HCT116 (cell line): ENCODE results near the gene GNG2. TPM values are rescaled to one million over a fixed set of nuclear protein-coding genes. Genes with fewer than 3 reads are reported as not detected.

Experiments
- ATAC-seq: fragments of 200-7000 bp; cut with Tn5 transposase; 2 replicates; pipeline ENCODE4 v1.9.1; 2020; ENCODE audit warnings: mild to moderate bottlenecking, moderate library complexity
- BruUV-seq: library from RNA; stranded (reverse); fragments of 400-500 nt; replicated peaks from 2 replicates; lab custom pipeline; 2021; lab: Mats Ljungman, UMichigan
- CTCF ChIA-PET: fragments of 300-600 bp; sonication (Branson Sonifier 250); formaldehyde crosslinking; loops from one replicate; lab custom pipeline; 2021; ENCODE audit warnings: antibody characterized with exemption; lab: Charles Lee
- POLR2A ChIA-PET: fragments of 300-600, 350-600 bp; sonication (Branson Sonifier 250); formaldehyde crosslinking; loops from one replicate; lab custom pipeline; 2021; ENCODE audit warnings: antibody characterized with exemption; lab: Charles Lee
- RAD21 ChIA-PET, 2 experiments: fragments of 300-600 bp; sonication (Branson Sonifier 250); formaldehyde crosslinking; loops; one replicate each; lab custom pipeline; 2023; ENCODE audit warnings: low total read pairs in 2 of 2; ENCODE audit not compliant: uncharacterized antibody in 2 of 2, unreplicated experiment in 2 of 2, low non-redundant PET in 1 of 2; lab: Charles Lee
- DNase-seq: peaks from one replicate; pipeline ENCODE4 v3.0.0-alpha.2; 2010; ENCODE audit warnings: low read depth, low spot score
- H2AFZ ChIP-seq: fragments of 200-600 bp; shearing (Covaris generic), sonication (generic); 2 replicates; pipeline ENCODE4 v1.6.1; 2017; ENCODE audit warnings: low read depth, mixed run types, mixed read lengths, antibody characterized with exemption, low read length; ENCODE audit not compliant: poor library complexity, severe bottlenecking
- H3K27ac ChIP-seq: 2 replicates; pipeline ENCODE4 v1.5.1; 2012; ENCODE audit warnings: low read depth, low read length
- H3K27me3 ChIP-seq: fragments of 200-600 bp; sonication (generic); 2 replicates; pipeline ENCODE4 v1.6.1; 2016; ENCODE audit warnings: mixed run types, low read length, mixed read lengths; ENCODE audit not compliant: insufficient read depth
- H3K36me3 ChIP-seq, 2 experiments: fragments of 200-500 bp in 1 of 2; fragments of 200-600 bp in 1 of 2; sonication (Bioruptor generic) in 1 of 2; sonication (generic) in 1 of 2; 2 replicates each; pipeline versions ENCODE4 v1.5.1 to v1.6.1; 2014 to 2016; ENCODE audit warnings: low read length in 2 of 2, inconsistent platforms in 1 of 2, mixed read lengths in 1 of 2, mixed run types in 1 of 2; ENCODE audit not compliant: insufficient read depth in 2 of 2, control insufficient read depth in 1 of 2
- H3K4me1 ChIP-seq, 2 experiments: fragments of 200-600 bp in 1 of 2; sonication (generic) in 1 of 2; 2 replicates each; pipeline versions ENCODE4 v1.5.1 to v1.6.1; 2012 to 2017; ENCODE audit warnings: low read length in 2 of 2, inconsistent platforms in 1 of 2, mild to moderate bottlenecking in 1 of 2, mixed read lengths in 1 of 2, mixed run types in 1 of 2, moderate library complexity in 1 of 2; ENCODE audit not compliant: insufficient read depth in 2 of 2, control insufficient read depth in 1 of 2
- H3K4me2 ChIP-seq: fragments of 200-600 bp; sonication (generic); 2 replicates; pipeline ENCODE4 v1.6.1; 2017; ENCODE audit warnings: mixed run types, low read length, mixed read lengths
- H3K4me3 ChIP-seq, 2 experiments: fragments of 200-600 bp in 1 of 2; sonication (generic) in 1 of 2; replicated peaks in 1 of 2; 2 replicates each; pipeline ENCODE4 v1.5.1; 2011 to 2016; ENCODE audit warnings: low read length in 2 of 2, control low read depth in 1 of 2, low read depth in 1 of 2, mild to moderate bottlenecking in 1 of 2, mixed read lengths in 1 of 2, mixed run types in 1 of 2
- H3K79me2 ChIP-seq: fragments of 200-600 bp; sonication (generic); 2 replicates; pipeline ENCODE4 v1.6.1; 2017; ENCODE audit warnings: mild to moderate bottlenecking, mixed run types, low read length, moderate library complexity, mixed read lengths; ENCODE audit not compliant: insufficient read depth
- H3K9ac ChIP-seq: fragments of 200-600 bp; sonication (generic); 2 replicates; pipeline ENCODE4 v1.6.1; 2016; ENCODE audit warnings: low read length, mixed read lengths
- H3K9me2 ChIP-seq: fragments of 200-600 bp; sonication (generic), shearing (Covaris generic); 2 replicates; pipeline ENCODE4 v1.6.1; 2017; ENCODE audit warnings: mixed run types, mild to moderate bottlenecking, moderate library complexity; ENCODE audit not compliant: insufficient read depth
- H3K9me3 ChIP-seq, 2 experiments: fragments of 200-500 bp in 1 of 2; fragments of 200-600 bp in 1 of 2; sonication (Bioruptor generic) in 1 of 2; sonication (generic) in 1 of 2; 2 replicates each; pipeline ENCODE4 v1.6.1; 2014 to 2017; ENCODE audit warnings: low read length in 2 of 2, mixed read lengths in 2 of 2, inconsistent platforms in 1 of 2, low read depth in 1 of 2, mild to moderate bottlenecking in 1 of 2, mixed run types in 1 of 2, moderate library complexity in 1 of 2; ENCODE audit not compliant: control insufficient read depth in 1 of 2, insufficient read depth in 1 of 2
- H4K20me1 ChIP-seq: fragments of 200-600 bp; sonication (generic), shearing (Covaris generic); 2 replicates; pipeline ENCODE4 v1.6.1; 2017; ENCODE audit warnings: mixed run types, mild to moderate bottlenecking, moderate library complexity; ENCODE audit not compliant: insufficient read depth
- CBX3 ChIP-seq: IDR thresholded peaks from 2 replicates; pipeline ENCODE4 v1.6.1; 2012; ENCODE audit warnings: low read depth
- CEBPB ChIP-seq: IDR thresholded peaks from 2 replicates; pipeline ENCODE4 v1.6.1; 2012; ENCODE audit warnings: low read depth
- EGR1 ChIP-seq: IDR thresholded peaks from 2 replicates; pipeline ENCODE4 v1.6.1; 2012; ENCODE audit warnings: low read depth
- ELF1 ChIP-seq: IDR thresholded peaks from 2 replicates; pipeline ENCODE4 v1.6.1; 2012; ENCODE audit warnings: low read depth, borderline replicate concordance
- EZH2 ChIP-seq: fragments of 200-600 bp; sonication (generic); IDR thresholded peaks from 2 replicates; pipeline ENCODE4 v1.6.1; 2017; ENCODE audit warnings: antibody characterized with exemption, mixed run types
- FOSL1 ChIP-seq: IDR thresholded peaks from 2 replicates; pipeline ENCODE4 v1.6.1; 2012; ENCODE audit warnings: low read depth
- POLR2A ChIP-seq: IDR thresholded peaks from 2 replicates; pipeline ENCODE4 v1.7.0; 2011; ENCODE audit warnings: borderline replicate concordance; ENCODE audit not compliant: insufficient read depth, insufficient read length; ENCODE audit errors: extremely low read depth
- RAD21 ChIP-seq: IDR thresholded peaks from 2 replicates; pipeline ENCODE4 v1.6.1; 2012; ENCODE audit warnings: low read depth, mild to moderate bottlenecking
- SIN3A ChIP-seq: IDR thresholded peaks from 2 replicates; pipeline ENCODE4 v1.6.1; 2012; ENCODE audit warnings: low read depth
- SP1 ChIP-seq: IDR thresholded peaks from 2 replicates; pipeline ENCODE4 v1.6.1; 2012; ENCODE audit warnings: low read depth
- SRF ChIP-seq: IDR thresholded peaks from 2 replicates; pipeline ENCODE4 v1.6.1; 2012; ENCODE audit warnings: low read depth
- TCF7L2 ChIP-seq: IDR thresholded peaks from 2 replicates; pipeline ENCODE4 v1.7.0; 2011; ENCODE audit warnings: borderline replicate concordance, inconsistent platforms; ENCODE audit not compliant: insufficient read depth, insufficient read length; ENCODE audit errors: extremely low read depth
- YY1 ChIP-seq: IDR thresholded peaks from 2 replicates; pipeline ENCODE4 v1.6.1; 2011; ENCODE audit warnings: low read length, low read depth, moderate library complexity, mild to moderate bottlenecking; ENCODE audit not compliant: insufficient replicate concordance; ENCODE audit errors: extremely low read depth
- ZFX ChIP-seq: fragments of 450-650 bp; IDR thresholded peaks from 2 replicates; pipeline ENCODE4 v1.6.1; 2017
- ZNF274 ChIP-seq: fragments of 200-500 bp; sonication (Bioruptor generic); IDR thresholded peaks from 2 replicates; pipeline ENCODE4 v1.6.1; 2014; ENCODE audit warnings: mild to moderate bottlenecking, low read depth, low read length, inconsistent platforms
- intact Hi-C: fragments of 100-400 bp; cut with micrococcal nuclease; formaldehyde crosslinking; loops from 2 replicates; pipeline ENCODE4 v1.10.0; 2022
- total RNA-seq: library from RNA; stranded (reverse); gene quantifications from one replicate; pipeline ENCODE4 v1.2.1, GENCODE V29; 2021; ENCODE audit not compliant: unreplicated experiment
- TF ChIP-seq, protein P1 (sequence below), 3 experiments: fragments of 200-600 bp in 1 of 3; sonication (generic) in 1 of 3; IDR thresholded peaks in 2 of 3; conservative IDR thresholded peaks in 1 of 3; 2 replicates each; pipeline ENCODE4 v1.5.1; 2012 to 2017; ENCODE audit warnings: low read depth in 2 of 3, low read length in 2 of 3, antibody characterized with exemption in 1 of 3, borderline replicate concordance in 1 of 3, control low read depth in 1 of 3, mild to moderate bottlenecking in 1 of 3, mixed read lengths in 1 of 3, mixed run types in 1 of 3, moderate library complexity in 1 of 3; ENCODE audit not compliant: insufficient read depth in 1 of 3
- TF ChIP-seq, protein P2 (sequence below): IDR thresholded peaks from 2 replicates; pipeline ENCODE4 v1.6.1; 2012
- TF ChIP-seq, protein P3 (sequence below): IDR thresholded peaks from 2 replicates; pipeline ENCODE4 v1.6.1; 2012; ENCODE audit warnings: low read depth
- TF ChIP-seq, protein P4 (sequence below): IDR thresholded peaks from 2 replicates; pipeline ENCODE4 v1.6.1; 2012

The GNG2 gene
- total RNA-seq, 1 experiment from 2014 or later, result 0.74 TPM

GRCh38 chr14:52006361-52006760, 145.9 kb downstream of the GNG2 start:
- no peaks in the 10 kb centered on the region for H4K20me1 ChIP-seq
- H3K4me3 ChIP-seq, result no peak overlapping the region
- ChIA-PET POLR2A (interaction anchor here (1.0 kb wide), 1 partner anchor 10 kb away, joined by 3 read pairs; no protein-coding TSS in a partner anchor), CTCF (interaction anchor here (1.4 kb wide), 1 partner anchor 9 kb away, joined by 3 read pairs; no protein-coding TSS in a partner anchor), RAD21 (no interaction called here)
- H3K4me2 ChIP-seq, result no peak overlapping the region
- H3K9me2 ChIP-seq, result no peaks in the 10 kb centered on the region
- H3K27ac ChIP-seq, result no peak overlapping the region
- H3K9ac ChIP-seq, result no peak overlapping the region
- no peaks in the 10 kb centered on the region for H3K27me3 ChIP-seq
- H3K9me3 ChIP-seq, result no peaks in the 10 kb centered on the region
- H3K4me1 ChIP-seq, result no peaks in the 10 kb centered on the region
- intact Hi-C loops, result no loop called here
- no peak for ATAC-seq
- TF ChIP-seq YY1, result no peak
- TF ChIP-seq EZH2, result no peak
- TF ChIP-seq ELF1, result no peak
- TF ChIP-seq SRF, result no peak
- TF ChIP-seq CBX3, result no peak
- no peak for TF ChIP-seq RAD21
- TF ChIP-seq, protein P1, sequence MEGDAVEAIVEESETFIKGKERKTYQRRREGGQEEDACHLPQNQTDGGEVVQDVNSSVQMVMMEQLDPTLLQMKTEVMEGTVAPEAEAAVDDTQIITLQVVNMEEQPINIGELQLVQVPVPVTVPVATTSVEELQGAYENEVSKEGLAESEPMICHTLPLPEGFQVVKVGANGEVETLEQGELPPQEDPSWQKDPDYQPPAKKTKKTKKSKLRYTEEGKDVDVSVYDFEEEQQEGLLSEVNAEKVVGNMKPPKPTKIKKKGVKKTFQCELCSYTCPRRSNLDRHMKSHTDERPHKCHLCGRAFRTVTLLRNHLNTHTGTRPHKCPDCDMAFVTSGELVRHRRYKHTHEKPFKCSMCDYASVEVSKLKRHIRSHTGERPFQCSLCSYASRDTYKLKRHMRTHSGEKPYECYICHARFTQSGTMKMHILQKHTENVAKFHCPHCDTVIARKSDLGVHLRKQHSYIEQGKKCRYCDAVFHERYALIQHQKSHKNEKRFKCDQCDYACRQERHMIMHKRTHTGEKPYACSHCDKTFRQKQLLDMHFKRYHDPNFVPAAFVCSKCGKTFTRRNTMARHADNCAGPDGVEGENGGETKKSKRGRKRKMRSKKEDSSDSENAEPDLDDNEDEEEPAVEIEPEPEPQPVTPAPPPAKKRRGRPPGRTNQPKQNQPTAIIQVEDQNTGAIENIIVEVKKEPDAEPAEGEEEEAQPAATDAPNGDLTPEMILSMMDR (IDR thresholded peaks at IDR 0.05 in 2 of 3, conservative IDR thresholded peaks at IDR 0.05 in 1 of 3; ENCODE audit: borderline replicate concordance in 1 of 3, insufficient read depth in 1 of 3, low read depth in 2 of 3, low read length in 2 of 3), result no peak
- no peak for TF ChIP-seq FOSL1
- TF ChIP-seq, protein P2, sequence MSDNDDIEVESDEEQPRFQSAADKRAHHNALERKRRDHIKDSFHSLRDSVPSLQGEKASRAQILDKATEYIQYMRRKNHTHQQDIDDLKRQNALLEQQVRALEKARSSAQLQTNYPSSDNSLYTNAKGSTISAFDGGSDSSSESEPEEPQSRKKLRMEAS, result no peak
- no peak for TF ChIP-seq ZNF274
- TF ChIP-seq SIN3A, result no peak
- TF ChIP-seq EGR1, result no peak
- no peak for TF ChIP-seq SP1
- TF ChIP-seq ZFX, result no peak
- TF ChIP-seq, protein P3, sequence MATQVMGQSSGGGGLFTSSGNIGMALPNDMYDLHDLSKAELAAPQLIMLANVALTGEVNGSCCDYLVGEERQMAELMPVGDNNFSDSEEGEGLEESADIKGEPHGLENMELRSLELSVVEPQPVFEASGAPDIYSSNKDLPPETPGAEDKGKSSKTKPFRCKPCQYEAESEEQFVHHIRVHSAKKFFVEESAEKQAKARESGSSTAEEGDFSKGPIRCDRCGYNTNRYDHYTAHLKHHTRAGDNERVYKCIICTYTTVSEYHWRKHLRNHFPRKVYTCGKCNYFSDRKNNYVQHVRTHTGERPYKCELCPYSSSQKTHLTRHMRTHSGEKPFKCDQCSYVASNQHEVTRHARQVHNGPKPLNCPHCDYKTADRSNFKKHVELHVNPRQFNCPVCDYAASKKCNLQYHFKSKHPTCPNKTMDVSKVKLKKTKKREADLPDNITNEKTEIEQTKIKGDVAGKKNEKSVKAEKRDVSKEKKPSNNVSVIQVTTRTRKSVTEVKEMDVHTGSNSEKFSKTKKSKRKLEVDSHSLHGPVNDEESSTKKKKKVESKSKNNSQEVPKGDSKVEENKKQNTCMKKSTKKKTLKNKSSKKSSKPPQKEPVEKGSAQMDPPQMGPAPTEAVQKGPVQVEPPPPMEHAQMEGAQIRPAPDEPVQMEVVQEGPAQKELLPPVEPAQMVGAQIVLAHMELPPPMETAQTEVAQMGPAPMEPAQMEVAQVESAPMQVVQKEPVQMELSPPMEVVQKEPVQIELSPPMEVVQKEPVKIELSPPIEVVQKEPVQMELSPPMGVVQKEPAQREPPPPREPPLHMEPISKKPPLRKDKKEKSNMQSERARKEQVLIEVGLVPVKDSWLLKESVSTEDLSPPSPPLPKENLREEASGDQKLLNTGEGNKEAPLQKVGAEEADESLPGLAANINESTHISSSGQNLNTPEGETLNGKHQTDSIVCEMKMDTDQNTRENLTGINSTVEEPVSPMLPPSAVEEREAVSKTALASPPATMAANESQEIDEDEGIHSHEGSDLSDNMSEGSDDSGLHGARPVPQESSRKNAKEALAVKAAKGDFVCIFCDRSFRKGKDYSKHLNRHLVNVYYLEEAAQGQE, result no peak
- TF ChIP-seq TCF7L2, result no peak
- TF ChIP-seq, protein P4, sequence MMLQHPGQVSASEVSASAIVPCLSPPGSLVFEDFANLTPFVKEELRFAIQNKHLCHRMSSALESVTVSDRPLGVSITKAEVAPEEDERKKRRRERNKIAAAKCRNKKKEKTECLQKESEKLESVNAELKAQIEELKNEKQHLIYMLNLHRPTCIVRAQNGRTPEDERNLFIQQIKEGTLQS, result no peak
- TF ChIP-seq POLR2A, result no peak
- TF ChIP-seq CEBPB, result no peak
- peaks cover 50 to 70% of the 10 kb centered on the region in 2 experiments for H3K36me3 ChIP-seq
- no peak for DNase-seq
- H3K79me2 ChIP-seq, result peaks cover 4% of the 10 kb centered on the region; the same call in 1 of the 2 replicates
- H2AFZ ChIP-seq, result no peak overlapping the region
- no TSS peak for BruUV-seq
